K562 (cell line): ENCODE results near the gene CCT5. TPM values are rescaled to one million over a fixed set of nuclear protein-coding genes. Genes with fewer than 3 reads are reported as not detected.

Experiments used
- CHAMP1 ChIP-seq: fragments of 450-650 bp; IDR thresholded peaks from 2 replicates; pipeline ENCODE4 v1.6.1; 2016; ENCODE audit warnings: mild to moderate bottlenecking
- CTBP1 ChIP-seq: fragments of 450-650 bp; IDR thresholded peaks from 2 replicates; pipeline ENCODE4 v1.6.1; 2016; ENCODE audit warnings: borderline replicate concordance
- EZH2 ChIP-seq: IDR thresholded peaks from 2 replicates; pipeline ENCODE4 v1.6.1; 2012; ENCODE audit warnings: low read depth, mild to moderate bottlenecking, inconsistent platforms, low read length, borderline replicate concordance
- GATA2 ChIP-seq: sonication (generic); formaldehyde crosslinking; IDR thresholded peaks from 2 replicates; pipeline ENCODE4 v1.4.0; 2020; ENCODE audit warnings: mild to moderate bottlenecking, missing genetic modification reagents
- GTF2E2 ChIP-seq: fragments of 200-800 bp; sonication (Bioruptor generic); IDR thresholded peaks from 2 replicates; pipeline ENCODE4 v1.6.1; 2016; ENCODE audit warnings: missing genetic modification characterization, missing compliant biosample characterization
- HDGF ChIP-seq: fragments of 450-650 bp; IDR thresholded peaks from 2 replicates; pipeline ENCODE4 v1.6.1; 2016
- HMGN3 ChIP-seq: IDR thresholded peaks from 2 replicates; pipeline ENCODE4 v1.6.1; 2011; ENCODE audit warnings: borderline replicate concordance, low read depth, mild to moderate bottlenecking, mixed read lengths, low read length; ENCODE audit not compliant: insufficient read length; ENCODE audit errors: extremely low read depth
- LCOR ChIP-seq: sonication (generic); formaldehyde crosslinking; IDR thresholded peaks from 2 replicates; pipeline ENCODE4 v1.8.0; 2022; ENCODE audit warnings: mild to moderate bottlenecking, missing genetic modification reagents
- POLR2G ChIP-seq: fragments of 200-400 bp; formaldehyde crosslinking; IDR thresholded peaks from 2 replicates; pipeline ENCODE4 v1.6.1; 2017; ENCODE audit warnings: low read depth, mild to moderate bottlenecking, antibody characterized with exemption, low read length, moderate library complexity
- POLR3G ChIP-seq: IDR thresholded peaks from 2 replicates; pipeline ENCODE4 v1.6.1; 2011; ENCODE audit not compliant: insufficient read length, insufficient replicate concordance; ENCODE audit errors: extremely low read depth
- RBM17 ChIP-seq: fragments of 200-400 bp; formaldehyde crosslinking; IDR thresholded peaks from 2 replicates; pipeline ENCODE4 v1.6.1; 2017; ENCODE audit warnings: low read depth, mild to moderate bottlenecking, low read length, borderline replicate concordance
- RHOXF2B ChIP-seq: fragments of 250-450 bp; sonication (Bioruptor Pico); conservative IDR thresholded peaks from 2 replicates; pipeline ENCODE4 v1.5.1; 2021
- SETDB1 ChIP-seq: IDR thresholded peaks from one replicate; pipeline ENCODE4 v1.6.1; 2012; ENCODE audit warnings: low read length, control low read depth, inconsistent platforms
- SIX5 ChIP-seq, 2 experiments: IDR thresholded peaks; 2 replicates each; pipeline ENCODE4 v1.6.1; 2011; ENCODE audit warnings: low read length in 2 of 2, borderline replicate concordance in 1 of 2, low read depth in 1 of 2, mild to moderate bottlenecking in 1 of 2, moderate library complexity in 1 of 2; ENCODE audit not compliant: insufficient read depth in 1 of 2
- SNIP1 ChIP-seq: fragments of 450-650 bp; IDR thresholded peaks from 2 replicates; pipeline ENCODE4 v1.7.1; 2017; ENCODE audit warnings: low read depth, mild to moderate bottlenecking
- UBTF ChIP-seq, 2 experiments: IDR thresholded peaks; 2 replicates each; pipeline ENCODE4 v1.6.1; 2012; ENCODE audit warnings: improper control_type of control experiment in 2 of 2, low read depth in 2 of 2, low read length in 2 of 2, borderline replicate concordance in 1 of 2
- XRCC5 ChIP-seq: fragments of 200-400 bp; formaldehyde crosslinking; IDR thresholded peaks from 2 replicates; pipeline ENCODE4 v1.6.1; 2017; ENCODE audit warnings: low read depth, mild to moderate bottlenecking, low read length
- ZBTB7A ChIP-seq: IDR thresholded peaks from 2 replicates; pipeline ENCODE4 v1.6.1; 2011; ENCODE audit warnings: low read depth, mild to moderate bottlenecking, low read length, moderate library complexity, borderline replicate concordance; ENCODE audit not compliant: control insufficient read depth
- ZNF174 ChIP-seq: fragments of 250-450 bp; sonication (Bioruptor Pico); IDR thresholded peaks from 2 replicates; pipeline ENCODE4 v1.4.0; 2020; ENCODE audit warnings: mild to moderate bottlenecking
- ZNF274 ChIP-seq: IDR thresholded peaks from 2 replicates; pipeline ENCODE4 v1.6.1; 2011; ENCODE audit warnings: low read depth, mild to moderate bottlenecking, low read length, moderate library complexity, borderline replicate concordance
- ZNF384 ChIP-seq: IDR thresholded peaks from 2 replicates; pipeline ENCODE4 v1.6.1; 2012; ENCODE audit warnings: low read depth, low read length, improper control_type of control experiment
- ZNF408 ChIP-seq: fragments of 250-450 bp; sonication (Bioruptor Pico); IDR thresholded peaks from 2 replicates; pipeline ENCODE4 v1.4.0; 2020; ENCODE audit warnings: low read depth, mild to moderate bottlenecking, moderate library complexity
- ZNF57 ChIP-seq: fragments of 450-650 bp; formaldehyde crosslinking; IDR thresholded peaks from 2 replicates; pipeline ENCODE4 v1.4.0; 2020; ENCODE audit warnings: mild to moderate bottlenecking, moderate library complexity
- ZNF695 ChIP-seq: fragments of 450-650 bp; formaldehyde crosslinking; IDR thresholded peaks from 2 replicates; pipeline ENCODE4 v1.4.0; 2020; ENCODE audit warnings: mild to moderate bottlenecking, moderate library complexity
- ZNF699 ChIP-seq: fragments of 250-450 bp; sonication (Bioruptor Pico); IDR thresholded peaks from 2 replicates; pipeline ENCODE4 v1.8.0; 2021; ENCODE audit warnings: mild to moderate bottlenecking, moderate library complexity; ENCODE audit not compliant: insufficient replicate concordance
- polyA plus RNA-seq, 8 experiments: library from polyadenylated mRNA; depleted of rRNA in 4 of 8; stranded (reverse) in 5 of 8; unstranded in 3 of 8; fragments of >200 nt; fragmentation: Nextera tagmentation in 2 of 8; fragmentation: Illumina TruSeq in 1 of 8; extraction: Ambion mirVana in 2 of 8; extraction: Trizol in 1 of 8; gene quantifications; 2 replicates each; pipeline versions ENCODE4 v1.2.1 to v1.2.3, GENCODE V29; 2011 to 2014; ENCODE audit warnings: inconsistent platforms in 1 of 8, missing spikeins in 1 of 8
- total RNA-seq, 7 experiments: library from RNA; depleted of rRNA in 6 of 7; stranded (reverse); fragments of >200 nt in 6 of 7; fragmentation: Illumina TruSeq in 2 of 7; extraction: Trizol in 2 of 7; gene quantifications; 2 replicates each; pipeline versions ENCODE4 v1.2.1 to v1.2.3, GENCODE V29; 2011 to 2021; ENCODE audit warnings: low replicate concordance in 1 of 7

The CCT5 gene
- total and polyA plus RNA-seq, 9 of the 15 experiments (the other 6 are each of a cell fraction or from before 2014, with no cell fraction given), result 782 to 1,606 (median 1,153) TPM

- TF ChIP-seq CHAMP1, result no peak
- TF ChIP-seq ZNF57 (CRISPR knock-in tag), result no peak
- TF ChIP-seq ZNF274, result no peak
- TF ChIP-seq SNIP1, result no peak
- no peak for TF ChIP-seq HDGF
- no peak for TF ChIP-seq EZH2
- TF ChIP-seq RBM17, result no peak
- peak; percentile 87; the same call in 1 of the 2 replicates for TF ChIP-seq ZBTB7A
- TF ChIP-seq ZNF699 (CRISPR knock-in tag), result no peak
- TF ChIP-seq HMGN3, result no peak
- no peak for TF ChIP-seq POLR2G
- no peak for TF ChIP-seq SIX5 (IDR thresholded peaks at IDR 0.05; ENCODE audit: borderline replicate concordance in 1 of 2, insufficient read depth in 1 of 2, low read depth in 1 of 2, low read length in 2 of 2)
- no peak for TF ChIP-seq SETDB1
- no peak for TF ChIP-seq POLR3G
- TF ChIP-seq GTF2E2 (tag), result no peak; the same call in 1 of the 2 replicates
- TF ChIP-seq RHOXF2B (CRISPR knock-in tag), result no peak
- no peak for TF ChIP-seq UBTF (IDR thresholded peaks at IDR 0.05; ENCODE audit: borderline replicate concordance in 1 of 2, low read depth in 2 of 2, low read length in 2 of 2)
- TF ChIP-seq GATA2 (CRISPR knock-in tag), result no peak
- no peak for TF ChIP-seq LCOR (CRISPR knock-in tag)
- TF ChIP-seq ZNF695 (CRISPR knock-in tag), result no peak
- no peak for TF ChIP-seq ZNF408 (CRISPR knock-in tag)
- peak; percentile 82 for TF ChIP-seq ZNF384
- no peak for TF ChIP-seq XRCC5
- TF ChIP-seq CTBP1, result no peak
- no peak for TF ChIP-seq ZNF174 (CRISPR knock-in tag)
These were observed 51.2 kb downstream of the CCT5 start (continued) for GRCh38 chr5:10301266-10301665.
